DMS153 treated with DMSO at 0.1 percent for 48 hours (cell line): ENCODE data around the gene PTPRM.

ENCODE experiments used
- DNase-seq: peaks from one replicate; lab custom pipeline; 2025; ENCODE audit not compliant: unreplicated experiment; lab: John Stamatoyannopoulos, UW

Gene PTPRM

GRCh38 chr18:8197499-8197898 is 630.4 kb downstream of the PTPRM start:
- no peak for DNase-seq

- DNase-seq, result no peak
Measured at GRCh38 chr18:8207996-8208395, 640.9 kb downstream of the PTPRM start.

DNA sequence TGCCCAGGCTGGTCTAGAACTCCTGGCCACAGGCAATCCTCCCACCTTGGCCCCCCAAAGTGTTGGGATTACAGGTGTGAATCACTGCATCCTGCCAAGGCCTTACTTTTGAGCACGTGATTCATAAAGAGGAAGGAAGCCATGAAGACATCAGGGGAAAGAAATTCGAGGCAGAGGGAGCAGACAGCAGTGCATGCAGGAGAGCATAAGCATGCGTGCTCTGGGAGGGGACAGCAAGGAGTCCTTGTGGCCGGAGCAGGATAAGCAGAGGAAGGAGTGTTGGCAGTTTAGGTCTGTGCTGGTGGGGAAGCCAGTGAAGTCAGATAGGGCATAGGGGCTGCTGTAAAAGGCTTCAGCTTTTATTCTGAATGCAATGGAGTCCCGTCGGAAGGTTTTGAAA is 641.6 kb downstream of the PTPRM start:
- no peak for DNase-seq

DNA sequence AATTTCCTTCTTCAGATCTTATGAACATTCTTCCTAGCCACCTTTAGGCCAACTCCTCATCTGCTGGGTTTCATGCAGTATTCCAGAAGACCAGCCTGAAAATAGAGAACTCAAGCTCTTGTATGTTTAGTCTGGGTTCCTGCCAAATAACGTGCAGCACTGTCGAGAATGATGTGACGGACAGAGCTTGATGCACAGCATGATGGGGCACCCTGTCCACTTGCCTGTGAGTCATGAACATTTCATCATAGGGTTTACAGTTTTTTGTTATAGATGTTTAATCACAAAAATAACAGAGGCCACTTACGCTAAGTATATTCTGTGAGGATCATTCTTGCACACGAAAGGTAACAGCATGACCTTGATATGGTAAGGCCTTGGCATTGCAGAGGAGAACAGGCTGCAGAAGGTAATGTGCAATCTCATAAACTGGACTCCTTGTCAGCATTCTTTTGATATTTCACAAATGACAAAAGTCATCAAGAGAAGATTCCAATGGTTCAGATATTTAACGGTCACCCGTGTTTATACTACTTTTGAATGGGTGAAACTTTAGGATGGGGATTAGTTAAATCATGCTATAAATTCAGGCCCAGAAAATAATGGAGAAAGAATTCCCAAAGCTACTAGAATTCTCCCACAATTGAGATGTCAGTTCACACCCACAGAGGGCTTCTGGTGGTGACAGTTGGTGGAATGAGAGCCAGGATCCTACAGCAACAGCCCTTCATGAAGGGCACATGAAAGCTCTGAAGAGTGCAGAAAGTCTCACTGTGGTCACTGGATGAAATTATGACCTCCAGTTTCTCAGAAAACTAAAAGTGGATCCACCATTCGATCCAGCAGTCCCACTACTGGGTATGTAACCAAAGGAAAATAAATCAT is 646.0 kb downstream of the PTPRM start:
- DNase-seq, result no peak

GRCh38 chr18:8215741-8216140 is 648.6 kb downstream of the PTPRM start:
- DNase-seq, result no peak

DNA sequence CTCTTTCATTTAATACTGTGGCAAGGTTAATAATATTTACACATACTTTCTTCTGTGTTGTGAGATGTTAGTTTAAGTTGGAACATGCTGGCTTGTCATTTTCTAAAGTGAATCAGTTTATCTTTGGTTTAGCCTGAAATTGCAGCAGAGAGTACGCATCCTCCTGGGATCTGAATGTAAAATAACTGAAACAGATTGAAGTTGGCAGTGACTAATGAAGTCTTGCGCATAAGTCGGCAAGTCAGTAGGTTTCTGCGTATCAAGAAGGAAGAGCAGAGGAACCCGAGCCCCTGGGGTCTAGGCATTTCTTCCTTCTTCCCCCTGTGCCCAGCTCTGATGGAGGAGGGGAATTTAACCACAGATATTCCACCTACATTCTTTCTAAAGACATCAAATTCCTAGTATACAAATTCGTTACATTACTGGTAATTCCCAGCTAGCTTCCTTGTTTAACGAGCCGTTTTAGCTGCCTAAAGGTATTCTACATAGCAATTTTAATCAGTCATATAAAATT is 650.0 kb downstream of the PTPRM start:
- DNase-seq, result no peak

- DNase-seq, result no peak
Measured at GRCh38 chr18:8218197-8218596, 651.1 kb downstream of the PTPRM start.

DNA sequence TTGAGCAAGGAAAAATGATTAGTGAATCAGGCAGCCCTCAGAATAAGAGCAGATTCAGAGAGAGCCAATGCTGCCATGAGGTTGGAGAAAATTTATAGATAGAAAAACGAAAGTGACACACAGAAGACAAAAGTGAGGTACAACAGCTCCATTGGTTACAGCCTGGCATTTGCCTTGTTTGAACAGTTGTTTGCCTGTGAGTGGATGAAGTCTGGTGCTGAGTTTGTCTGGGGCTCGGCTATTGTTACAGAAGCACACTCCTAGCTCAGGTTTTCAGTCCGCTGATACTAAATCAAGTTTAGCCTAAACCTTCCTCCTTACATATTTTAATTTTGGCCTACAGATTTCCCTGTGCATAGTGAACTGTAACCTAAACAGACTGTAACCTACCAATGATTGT is 654.3 kb downstream of the PTPRM start:
- DNase-seq, result no peak

DNA sequence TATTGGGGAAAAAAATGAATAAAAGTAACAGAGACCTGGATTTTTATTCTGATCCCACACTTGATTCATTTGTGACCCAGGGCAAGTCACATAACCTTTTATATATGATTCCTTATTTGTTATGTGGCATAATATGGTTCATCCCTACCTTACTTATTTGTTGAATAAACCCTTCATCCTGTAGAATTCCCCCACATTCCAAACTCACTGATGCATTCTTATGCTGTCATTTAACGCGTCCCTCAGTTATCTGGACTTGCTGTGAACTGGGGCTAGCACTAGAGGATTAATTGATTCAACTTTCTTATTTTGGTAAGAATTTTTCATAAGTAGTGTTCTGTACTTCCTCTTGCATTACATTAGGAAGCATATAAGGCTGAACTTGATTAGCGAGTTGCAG is 657.5 kb downstream of the PTPRM start:
- no peak for DNase-seq

GRCh38 chr18:8229040-8229439 is 661.9 kb downstream of the PTPRM start:
- no peak for DNase-seq

GRCh38 chr18:8229787-8230186 is 662.7 kb downstream of the PTPRM start:
- DNase-seq, result no peak

GRCh38 chr18:8231316-8231715 is 664.2 kb downstream of the PTPRM start:
- DNase-seq, result no peak

DNA sequence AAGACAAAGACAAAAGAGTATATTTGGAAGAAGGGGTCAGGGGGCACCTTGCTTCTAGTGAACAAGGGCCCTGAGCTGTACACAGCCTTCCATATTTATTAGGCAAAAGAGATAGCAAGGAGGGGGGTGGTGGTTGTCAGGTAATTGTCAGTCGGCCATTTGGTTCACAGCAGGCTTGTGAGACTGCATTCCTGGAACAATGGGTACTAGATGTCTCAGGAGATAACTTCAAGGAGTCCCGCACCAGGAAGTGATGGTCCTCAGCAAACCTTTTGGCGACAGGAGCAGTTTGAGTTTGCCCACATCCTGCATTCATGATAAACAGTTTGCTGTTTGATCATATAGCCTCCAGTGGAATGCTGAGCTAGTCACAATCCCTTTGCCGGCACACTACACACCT is 665.7 kb downstream of the PTPRM start:
- no peak for DNase-seq

GRCh38 chr18:8235894-8236293 is 668.8 kb downstream of the PTPRM start:
- no peak for DNase-seq

- DNase-seq, result no peak
Measured at GRCh38 chr18:8238507-8238906, 671.4 kb downstream of the PTPRM start.

DNA sequence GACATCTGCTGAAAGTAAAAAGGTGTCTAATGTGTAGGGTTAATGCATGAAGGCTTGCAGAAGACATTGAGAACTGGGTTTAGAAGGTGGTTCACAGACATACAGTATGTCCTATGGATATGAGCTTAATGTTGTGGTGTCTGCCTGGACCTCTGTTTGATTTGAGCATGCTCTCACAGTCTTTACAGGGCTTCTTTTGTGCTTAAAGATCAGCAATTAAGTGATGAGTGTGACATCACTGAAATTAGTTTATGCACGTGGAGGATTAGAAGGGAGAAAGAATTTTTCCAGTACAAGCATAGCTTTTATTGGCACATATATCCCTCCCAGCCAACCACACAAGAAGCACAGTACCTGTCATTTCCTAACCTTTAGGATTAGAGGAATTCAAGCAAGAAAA is 674.6 kb downstream of the PTPRM start:
- no peak for DNase-seq

GRCh38 chr18:8242151-8242696 is 675.1 kb downstream of the PTPRM start:
- DNase-seq, result no peak

DNA sequence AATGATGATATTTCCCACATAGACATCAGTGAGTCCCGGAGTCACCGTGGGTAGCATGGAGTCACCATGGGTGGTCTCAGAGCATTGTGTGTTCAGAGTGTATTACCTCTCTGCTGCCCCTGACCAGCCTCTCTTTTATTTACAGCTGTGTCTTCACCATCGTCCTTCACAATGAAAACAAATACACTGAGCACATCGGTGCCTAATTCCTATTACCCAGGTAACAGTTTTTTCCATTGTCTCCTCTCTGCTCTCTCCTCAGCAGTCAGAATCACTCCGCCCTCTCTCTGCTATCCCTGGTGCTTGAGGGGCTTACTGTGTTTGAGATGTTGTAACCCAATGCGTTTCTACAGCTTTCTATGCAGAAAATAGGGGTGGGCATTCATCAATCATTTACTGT is 680.6 kb downstream of the PTPRM start:
- DNase-seq, result no peak

DNA sequence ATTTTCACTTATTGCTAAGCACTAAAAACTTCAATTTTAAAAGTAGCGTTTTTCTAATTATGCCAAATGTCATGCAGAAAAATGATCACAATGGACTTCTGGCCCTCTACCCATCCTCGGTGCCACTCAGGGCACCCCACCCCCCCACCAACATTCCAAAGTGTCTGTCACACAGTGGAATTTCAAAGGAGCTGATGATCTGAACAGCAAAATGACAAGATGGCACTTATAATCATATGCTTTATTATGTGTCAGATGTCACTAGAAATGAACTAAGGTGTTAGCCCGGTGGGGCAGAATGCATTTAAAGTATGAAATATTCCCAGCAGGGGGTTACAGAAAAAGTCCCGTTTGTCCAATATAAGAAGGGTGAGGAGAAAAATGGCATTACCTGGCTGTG is 681.5 kb downstream of the PTPRM start:
- no peak for DNase-seq

GRCh38 chr18:8249811-8250210 is 682.7 kb downstream of the PTPRM start:
- no peak for DNase-seq

GRCh38 chr18:8252371-8252770 is 685.3 kb downstream of the PTPRM start:
- no peak for DNase-seq

- DNase-seq, result no peak
Measured at GRCh38 chr18:8253944-8254343, 686.8 kb downstream of the PTPRM start.

DNA sequence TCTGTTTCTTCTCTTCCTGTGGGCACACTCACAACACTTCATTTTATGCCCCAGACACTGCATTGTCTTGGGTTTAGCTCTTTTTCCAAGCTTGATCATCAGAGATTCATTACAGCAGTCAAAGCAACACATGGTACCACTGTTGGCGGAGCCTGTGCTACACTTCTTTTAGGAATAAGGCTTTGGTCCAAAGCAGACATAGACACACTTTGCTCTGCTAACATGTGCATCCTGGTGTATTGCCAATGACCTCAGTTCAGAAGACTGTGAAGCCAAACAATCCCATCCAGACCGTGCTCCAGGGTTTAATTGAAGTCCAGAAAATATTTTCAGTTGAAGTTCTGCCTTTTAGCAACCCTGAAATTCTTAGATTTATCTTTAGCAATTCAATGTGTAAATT is 687.5 kb downstream of the PTPRM start:
- no peak for DNase-seq
